ENCODE results near the gene OSBPL6. TPM values are rescaled to one million over a fixed set of nuclear protein-coding genes. Genes with fewer than 3 reads are reported as not detected.
"Not testable (repeated sequence)": the region's sequence is repeated elsewhere in the genome, so short reads cannot be mapped to it uniquely, and the experiment has no call there.

OSBPL6 gene
- polyA plus RNA-seq, 10 donors, result 4.6 to 7.0 (median 6.0) TPM

- no peak for DNase-seq
Measured at GRCh38 chr2:178197791-178198190, 3.5 kb downstream of the OSBPL6 start.

GRCh38 chr2:178198441-178198840 lies 4.1 kb downstream of the OSBPL6 start:
- DNase-seq, result not testable (repeated sequence)

GRCh38 chr2:178199334-178199733 lies 5.0 kb downstream of the OSBPL6 start:
- no peak for DNase-seq

GRCh38 chr2:178200331-178200730 lies 6.0 kb downstream of the OSBPL6 start:
- DNase-seq, result no peak

GRCh38 chr2:178202927-178203326 lies 8.6 kb downstream of the OSBPL6 start:
- DNase-seq, result no peak

GRCh38 chr2:178204977-178205376 lies 10.7 kb downstream of the OSBPL6 start:
- no peak for DNase-seq

GRCh38 chr2:178205853-178206521 lies 11.7 kb downstream of the OSBPL6 start:
- DNase-seq, result peak in 1 of 3 donors; percentile 36

- DNase-seq, result no peak
Measured at GRCh38 chr2:178208336-178208735, 14.0 kb downstream of the OSBPL6 start.

GRCh38 chr2:178208817-178209216 lies 14.5 kb downstream of the OSBPL6 start:
- DNase-seq, result no peak

GRCh38 chr2:178211460-178211859 lies 17.1 kb downstream of the OSBPL6 start:
- no peak for DNase-seq

GRCh38 chr2:178211943-178212342 lies 17.6 kb downstream of the OSBPL6 start:
- no peak for DNase-seq

GRCh38 chr2:178213991-178214390 lies 19.7 kb downstream of the OSBPL6 start:
- DNase-seq, result no peak

- no peak for DNase-seq
Measured at GRCh38 chr2:178219247-178219646, 24.9 kb downstream of the OSBPL6 start.

- no peak for DNase-seq
Measured at GRCh38 chr2:178220814-178221213, 26.5 kb downstream of the OSBPL6 start.

- DNase-seq, result no peak
Measured at GRCh38 chr2:178221556-178221955, 27.2 kb downstream of the OSBPL6 start.

- DNase-seq, result no peak
Measured at GRCh38 chr2:178223806-178224205, 29.5 kb downstream of the OSBPL6 start.

- peak in 1 of 3 donors; percentile 50 for DNase-seq
Measured at GRCh38 chr2:178225006-178225805, 30.9 kb downstream of the OSBPL6 start.

GRCh38 chr2:178227187-178227586 lies 32.9 kb downstream of the OSBPL6 start:
- no peak for DNase-seq

GRCh38 chr2:178229927-178230326 lies 35.6 kb downstream of the OSBPL6 start:
- DNase-seq, result no peak

- DNase-seq, result no peak
Measured at GRCh38 chr2:178230396-178230795, 36.1 kb downstream of the OSBPL6 start.

- DNase-seq, result no peak
Measured at GRCh38 chr2:178233428-178233827, 39.1 kb downstream of the OSBPL6 start.

GRCh38 chr2:178234648-178235047 lies 40.3 kb downstream of the OSBPL6 start:
- DNase-seq, result no peak

- DNase-seq, result no peak
Measured at GRCh38 chr2:178237488-178238153, 43.3 kb downstream of the OSBPL6 start.
